ENCODE data around the gene HCN2. TPM values are rescaled to one million over a fixed set of nuclear protein-coding genes. Genes with fewer than 3 reads are reported as not detected.
A peak's percentile ranks its signal among the peaks of the same experiment; 100 is the strongest.

HCN2 gene
- total and polyA plus RNA-seq, 2 of the 13 experiments (the other 11 are each of a cell fraction or from before 2014, with no cell fraction given): 0.01 TPM; not detected in 1

DNA sequence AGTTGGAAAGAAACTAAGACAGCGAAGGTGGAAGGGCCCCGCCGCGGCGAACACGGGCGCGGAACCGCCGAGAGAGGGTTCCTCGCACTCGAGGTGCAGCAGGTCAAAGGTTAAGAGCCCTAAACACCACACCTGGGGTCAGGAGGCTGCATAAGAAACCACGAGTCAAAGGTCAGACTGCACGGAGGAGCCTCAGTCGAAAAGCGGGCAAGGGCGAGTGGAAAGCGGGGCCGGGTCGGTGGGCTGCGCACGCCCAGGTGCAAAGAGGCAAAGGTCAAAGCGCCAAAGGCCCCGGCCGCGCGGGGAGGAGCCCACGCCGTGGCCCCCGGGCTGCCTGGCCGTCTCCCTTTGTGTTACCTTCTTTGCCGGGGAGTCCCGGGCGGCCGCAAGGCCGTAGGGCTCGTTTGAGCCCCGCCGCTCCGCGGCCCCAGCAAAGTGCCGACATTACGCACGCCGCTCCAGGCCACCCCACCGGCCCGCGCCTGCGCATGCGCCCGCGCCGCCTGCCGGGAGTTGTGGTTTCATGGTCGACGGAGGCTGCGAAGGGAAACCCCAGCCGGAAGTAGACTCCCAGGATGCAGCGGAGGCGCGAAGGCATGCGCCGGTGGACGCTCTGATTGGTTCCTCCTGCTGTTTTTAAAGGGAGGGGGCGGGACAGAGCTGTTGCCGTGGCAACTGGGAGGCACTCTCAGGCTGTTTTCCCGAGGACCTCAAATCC lies 43.5 kb downstream of the HCN2 start, which contains the start of gene POLRMT (continued):
- TF ChIP-seq FOXM1 (CRISPR knock-in tag; IDR thresholded peaks at IDR 0.05) (no peak), ZNF501 (CRISPR knock-in tag; IDR thresholded peaks at IDR 0.05) (no peak), ZBTB1 (CRISPR knock-in tag; IDR thresholded peaks at IDR 0.05; ENCODE audit: borderline replicate concordance) (no peak), HOXD1 (CRISPR knock-in tag; IDR thresholded peaks at IDR 0.05) (no peak), KAT8 (CRISPR knock-in tag; IDR thresholded peaks at IDR 0.05) (peak; percentile 59), MTA1 (CRISPR knock-in tag; IDR thresholded peaks at IDR 0.05; ENCODE audit: borderline replicate concordance) (peak; percentile 42; the same call in 1 of the 2 replicates), ZNF510 (CRISPR knock-in tag; IDR thresholded peaks at IDR 0.05; ENCODE audit: low read depth) (no peak), ADNP (CRISPR knock-in tag; IDR thresholded peaks at IDR 0.05) (no peak), ZBTB21 (CRISPR knock-in tag; IDR thresholded peaks at IDR 0.05) (no peak), RFXAP (CRISPR knock-in tag; IDR thresholded peaks at IDR 0.05; ENCODE audit: borderline replicate concordance) (peak; percentile 67; the same call in 1 of the 2 replicates), ZBTB20 (CRISPR knock-in tag; IDR thresholded peaks at IDR 0.05; ENCODE audit: borderline replicate concordance, low read depth) (no peak), CBX1 (IDR thresholded peaks at IDR 0.05; ENCODE audit: low read depth) (peak; percentile 18), ZNF619 (CRISPR knock-in tag; IDR thresholded peaks at IDR 0.05) (0 out of 2 replicates have a peak, but pooled peaks have one; percentile 48), RAD51 (IDR thresholded peaks at IDR 0.05; ENCODE audit: borderline replicate concordance) (no peak), ELF3 (CRISPR knock-in tag; IDR thresholded peaks at IDR 0.05) (peak; percentile 73), ZFP62 (CRISPR knock-in tag; IDR thresholded peaks at IDR 0.05) (no peak), ZNF678 (CRISPR knock-in tag; IDR thresholded peaks at IDR 0.05) (no peak; the same call in 1 of the 2 replicates), SMC3 (IDR thresholded peaks at IDR 0.05; ENCODE audit: low read length) (no peak), ZNF660 (CRISPR knock-in tag; IDR thresholded peaks at IDR 0.05; ENCODE audit: borderline replicate concordance, low read depth) (no peak), KAT2B (IDR thresholded peaks at IDR 0.05; ENCODE audit: borderline replicate concordance, low read depth, low read length) (no peak), ATF7-NPFF (CRISPR knock-in tag; IDR thresholded peaks at IDR 0.05; ENCODE audit: low read depth) (no peak)
- TF ChIP-seq, protein P1, sequence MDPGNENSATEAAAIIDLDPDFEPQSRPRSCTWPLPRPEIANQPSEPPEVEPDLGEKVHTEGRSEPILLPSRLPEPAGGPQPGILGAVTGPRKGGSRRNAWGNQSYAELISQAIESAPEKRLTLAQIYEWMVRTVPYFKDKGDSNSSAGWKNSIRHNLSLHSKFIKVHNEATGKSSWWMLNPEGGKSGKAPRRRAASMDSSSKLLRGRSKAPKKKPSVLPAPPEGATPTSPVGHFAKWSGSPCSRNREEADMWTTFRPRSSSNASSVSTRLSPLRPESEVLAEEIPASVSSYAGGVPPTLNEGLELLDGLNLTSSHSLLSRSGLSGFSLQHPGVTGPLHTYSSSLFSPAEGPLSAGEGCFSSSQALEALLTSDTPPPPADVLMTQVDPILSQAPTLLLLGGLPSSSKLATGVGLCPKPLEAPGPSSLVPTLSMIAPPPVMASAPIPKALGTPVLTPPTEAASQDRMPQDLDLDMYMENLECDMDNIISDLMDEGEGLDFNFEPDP (CRISPR knock-in tag; conservative IDR thresholded peaks at IDR 0.05): no peak
- TF ChIP-seq, protein P2, sequence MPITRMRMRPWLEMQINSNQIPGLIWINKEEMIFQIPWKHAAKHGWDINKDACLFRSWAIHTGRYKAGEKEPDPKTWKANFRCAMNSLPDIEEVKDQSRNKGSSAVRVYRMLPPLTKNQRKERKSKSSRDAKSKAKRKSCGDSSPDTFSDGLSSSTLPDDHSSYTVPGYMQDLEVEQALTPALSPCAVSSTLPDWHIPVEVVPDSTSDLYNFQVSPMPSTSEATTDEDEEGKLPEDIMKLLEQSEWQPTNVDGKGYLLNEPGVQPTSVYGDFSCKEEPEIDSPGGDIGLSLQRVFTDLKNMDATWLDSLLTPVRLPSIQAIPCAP (CRISPR knock-in tag; IDR thresholded peaks at IDR 0.05; ENCODE audit: low read depth): no peak; the same call in 1 of the 2 replicates
- TF ChIP-seq, protein P3, sequence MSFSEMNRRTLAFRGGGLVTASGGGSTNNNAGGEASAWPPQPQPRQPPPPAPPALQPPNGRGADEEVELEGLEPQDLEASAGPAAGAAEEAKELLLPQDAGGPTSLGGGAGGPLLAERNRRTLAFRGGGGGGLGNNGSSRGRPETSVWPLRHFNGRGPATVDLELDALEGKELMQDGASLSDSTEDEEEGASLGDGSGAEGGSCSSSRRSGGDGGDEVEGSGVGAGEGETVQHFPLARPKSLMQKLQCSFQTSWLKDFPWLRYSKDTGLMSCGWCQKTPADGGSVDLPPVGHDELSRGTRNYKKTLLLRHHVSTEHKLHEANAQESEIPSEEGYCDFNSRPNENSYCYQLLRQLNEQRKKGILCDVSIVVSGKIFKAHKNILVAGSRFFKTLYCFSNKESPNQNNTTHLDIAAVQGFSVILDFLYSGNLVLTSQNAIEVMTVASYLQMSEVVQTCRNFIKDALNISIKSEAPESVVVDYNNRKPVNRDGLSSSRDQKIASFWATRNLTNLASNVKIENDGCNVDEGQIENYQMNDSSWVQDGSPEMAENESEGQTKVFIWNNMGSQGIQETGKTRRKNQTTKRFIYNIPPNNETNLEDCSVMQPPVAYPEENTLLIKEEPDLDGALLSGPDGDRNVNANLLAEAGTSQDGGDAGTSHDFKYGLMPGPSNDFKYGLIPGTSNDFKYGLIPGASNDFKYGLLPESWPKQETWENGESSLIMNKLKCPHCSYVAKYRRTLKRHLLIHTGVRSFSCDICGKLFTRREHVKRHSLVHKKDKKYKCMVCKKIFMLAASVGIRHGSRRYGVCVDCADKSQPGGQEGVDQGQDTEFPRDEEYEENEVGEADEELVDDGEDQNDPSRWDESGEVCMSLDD (CRISPR knock-in tag; IDR thresholded peaks at IDR 0.05; ENCODE audit: borderline replicate concordance): 0 out of 2 replicates have a peak, but pooled peaks have one; percentile 41
- TF ChIP-seq, protein P4, sequence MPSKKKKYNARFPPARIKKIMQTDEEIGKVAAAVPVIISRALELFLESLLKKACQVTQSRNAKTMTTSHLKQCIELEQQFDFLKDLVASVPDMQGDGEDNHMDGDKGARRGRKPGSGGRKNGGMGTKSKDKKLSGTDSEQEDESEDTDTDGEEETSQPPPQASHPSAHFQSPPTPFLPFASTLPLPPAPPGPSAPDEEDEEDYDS (CRISPR knock-in tag; IDR thresholded peaks at IDR 0.05): peak; percentile 32; the same call in 1 of the 2 replicates
- TF ChIP-seq, protein P5, sequence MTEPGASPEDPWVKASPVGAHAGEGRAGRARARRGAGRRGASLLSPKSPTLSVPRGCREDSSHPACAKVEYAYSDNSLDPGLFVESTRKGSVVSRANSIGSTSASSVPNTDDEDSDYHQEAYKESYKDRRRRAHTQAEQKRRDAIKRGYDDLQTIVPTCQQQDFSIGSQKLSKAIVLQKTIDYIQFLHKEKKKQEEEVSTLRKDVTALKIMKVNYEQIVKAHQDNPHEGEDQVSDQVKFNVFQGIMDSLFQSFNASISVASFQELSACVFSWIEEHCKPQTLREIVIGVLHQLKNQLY (CRISPR knock-in tag; IDR thresholded peaks at IDR 0.05): no peak

All from HepG2 (cell line).